GM18868 (cell line): ENCODE data around the gene GGT5.
A peak's percentile ranks its signal among the peaks of the same experiment; 100 is the strongest.
"Not testable (repeated sequence)": the region's sequence is repeated elsewhere in the genome, so short reads cannot be mapped to it uniquely, and the experiment has no call there.

Experiments
- ATAC-seq: cut with Tn5 transposase; IDR thresholded peaks from one replicate; pipeline ENCODE4 v1.9.1; 2021; ENCODE audit warnings: mild to moderate bottlenecking, moderate library complexity; ENCODE audit not compliant: unreplicated experiment

GGT5 gene, protein sequence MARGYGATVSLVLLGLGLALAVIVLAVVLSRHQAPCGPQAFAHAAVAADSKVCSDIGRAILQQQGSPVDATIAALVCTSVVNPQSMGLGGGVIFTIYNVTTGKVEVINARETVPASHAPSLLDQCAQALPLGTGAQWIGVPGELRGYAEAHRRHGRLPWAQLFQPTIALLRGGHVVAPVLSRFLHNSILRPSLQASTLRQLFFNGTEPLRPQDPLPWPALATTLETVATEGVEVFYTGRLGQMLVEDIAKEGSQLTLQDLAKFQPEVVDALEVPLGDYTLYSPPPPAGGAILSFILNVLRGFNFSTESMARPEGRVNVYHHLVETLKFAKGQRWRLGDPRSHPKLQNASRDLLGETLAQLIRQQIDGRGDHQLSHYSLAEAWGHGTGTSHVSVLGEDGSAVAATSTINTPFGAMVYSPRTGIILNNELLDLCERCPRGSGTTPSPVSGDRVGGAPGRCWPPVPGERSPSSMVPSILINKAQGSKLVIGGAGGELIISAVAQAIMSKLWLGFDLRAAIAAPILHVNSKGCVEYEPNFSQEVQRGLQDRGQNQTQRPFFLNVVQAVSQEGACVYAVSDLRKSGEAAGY

DNA sequence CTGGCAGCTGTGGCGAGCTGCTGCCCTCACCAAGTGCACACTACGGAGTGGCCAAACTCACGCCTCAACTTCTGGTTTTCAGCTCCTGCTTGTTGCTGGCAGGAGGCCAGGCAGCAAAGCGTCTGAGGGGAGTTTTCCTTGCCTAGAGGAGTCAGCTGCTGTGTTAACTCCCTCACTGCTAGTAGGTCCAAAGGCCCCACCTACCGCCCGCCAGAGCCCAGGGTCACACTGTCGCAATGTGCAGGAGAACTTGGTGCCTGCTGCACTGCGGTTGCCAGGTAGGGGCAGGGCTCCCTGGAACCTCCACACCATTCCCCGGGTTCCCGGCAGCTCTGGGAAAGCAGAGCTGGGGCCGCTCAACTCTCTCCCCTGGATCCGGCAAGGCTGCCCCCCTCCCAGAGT lies at the start of gene GGT5:
Gene GGT5 (minus strand): TSS at position 53 of the 402 bp plus-strand sequence. CDS start 357 bp downstream, outside the sequence.
- ATAC-seq = not testable (repeated sequence)

DNA sequence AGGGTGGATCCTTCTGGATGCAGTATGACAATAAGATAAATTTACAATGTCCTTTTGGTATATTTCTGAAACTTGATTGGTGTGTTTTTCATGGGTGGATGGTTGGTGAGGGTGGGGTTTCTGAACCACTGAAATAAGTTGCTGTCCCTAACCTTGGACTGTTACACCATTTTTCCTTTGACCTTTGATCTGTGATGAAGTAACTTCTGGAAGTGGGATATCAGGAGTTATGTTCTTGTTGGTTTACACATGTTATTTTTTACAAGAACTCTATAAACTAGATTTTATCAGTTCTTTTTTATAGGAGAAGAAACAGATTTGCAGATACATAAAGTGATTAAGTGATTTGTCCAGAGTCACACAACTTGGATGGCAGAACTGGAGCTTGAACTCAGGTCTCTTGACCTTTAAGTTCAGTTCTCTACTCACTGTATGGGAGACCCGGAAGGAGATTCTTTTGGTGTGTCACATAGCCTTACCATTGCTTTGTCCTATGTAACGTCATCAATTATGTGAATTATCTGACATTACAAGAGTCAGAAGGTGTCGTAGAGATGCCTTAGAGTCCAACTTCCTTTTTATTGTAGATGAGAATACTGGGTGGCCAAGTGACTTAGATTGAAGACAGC lies 47.4 kb upstream of the GGT5 start:
- not testable (repeated sequence) for ATAC-seq

DNA sequence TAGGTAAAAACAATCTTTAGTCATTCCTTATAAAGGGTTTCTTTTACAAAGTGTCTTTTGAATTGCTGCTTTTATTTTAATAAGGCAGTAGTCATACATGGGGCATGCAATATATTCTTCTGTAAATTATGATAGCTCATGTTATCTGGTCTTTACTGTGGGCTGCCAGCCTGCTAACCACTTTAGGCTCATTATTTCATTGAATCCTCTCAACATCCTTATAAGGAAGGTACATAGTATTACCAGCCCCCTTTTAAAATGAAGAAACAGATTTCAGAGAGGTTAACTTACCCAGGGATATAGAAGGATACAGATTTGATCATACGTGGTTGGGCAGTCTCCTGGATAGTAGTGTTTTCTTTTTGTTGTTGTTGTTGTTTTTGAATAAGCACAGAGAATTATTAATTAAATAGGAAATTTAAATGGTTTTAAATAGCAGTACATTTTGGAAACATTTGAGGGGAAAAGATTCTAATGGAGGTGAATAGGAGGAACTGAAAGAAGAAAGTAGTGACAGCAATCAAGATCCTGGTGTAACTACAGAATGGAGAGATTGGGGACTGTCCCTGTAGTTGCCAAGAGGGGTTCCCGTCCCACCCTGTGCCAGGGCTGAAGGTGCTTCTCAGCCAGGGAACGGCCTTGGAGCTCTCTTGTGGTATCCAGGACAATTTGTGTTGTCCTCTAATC lies 46.8 kb upstream of the GGT5 start:
- ATAC-seq = no peak

DNA sequence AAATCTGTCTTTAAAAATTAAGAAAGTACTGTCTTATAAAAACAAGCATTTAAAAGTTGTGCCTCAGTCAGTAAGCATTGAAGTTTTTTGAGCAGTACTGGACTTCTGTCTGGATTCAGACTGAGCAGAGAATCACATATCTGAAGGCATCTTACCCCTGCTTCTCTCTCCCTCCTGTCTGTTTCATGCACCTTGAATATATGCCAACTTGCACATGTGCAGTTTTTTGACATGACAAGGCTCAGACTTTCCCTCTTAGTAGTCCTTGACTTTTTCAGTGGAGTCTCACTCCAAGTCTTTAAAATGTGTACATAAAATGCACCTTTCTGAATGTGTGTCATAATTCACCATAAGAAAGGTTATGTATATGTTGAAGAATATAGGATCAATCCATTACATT lies 45.6 kb upstream of the GGT5 start:
- no peak for ATAC-seq

DNA sequence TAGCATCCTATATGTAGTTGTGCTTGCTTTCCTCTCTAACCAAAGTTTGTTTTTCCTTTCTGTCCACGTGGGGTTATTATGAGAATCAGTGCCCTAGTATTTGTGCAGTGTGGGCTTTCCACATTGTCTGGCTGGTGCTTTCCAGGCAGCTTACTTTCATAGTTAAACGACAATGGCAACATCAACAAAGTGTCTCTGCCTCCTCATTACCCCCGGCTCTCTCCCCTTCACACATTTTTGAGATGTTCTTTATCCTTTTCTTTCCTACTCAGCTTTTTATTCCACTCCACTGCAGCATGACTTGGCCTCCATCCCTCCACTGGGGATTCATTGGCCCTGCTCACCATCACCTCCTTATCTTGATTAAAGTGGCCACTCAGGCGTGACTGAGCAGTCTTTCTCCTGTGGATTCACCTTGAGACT lies 44.9 kb upstream of the GGT5 start:
- no peak for ATAC-seq

DNA sequence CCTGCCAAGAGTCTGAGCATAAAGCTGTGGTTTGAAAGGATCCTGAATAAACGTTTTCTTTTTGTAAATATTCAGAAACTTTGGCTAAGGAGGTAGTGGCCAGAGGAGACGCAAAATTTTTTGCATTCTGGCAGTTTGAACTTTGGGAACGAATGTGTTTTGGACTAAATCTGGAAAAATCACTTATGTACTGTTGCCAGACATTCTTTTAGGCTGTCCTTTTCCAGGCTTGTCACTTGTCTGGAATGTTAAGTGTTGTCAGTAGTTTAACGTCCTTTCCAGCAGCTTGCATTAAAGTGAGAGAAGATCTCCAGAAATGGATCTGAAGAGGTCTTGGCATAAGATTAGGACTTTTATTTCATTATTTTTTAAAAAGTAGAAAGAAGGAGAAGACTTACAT lies 44.2 kb upstream of the GGT5 start:
- no peak for ATAC-seq

DNA sequence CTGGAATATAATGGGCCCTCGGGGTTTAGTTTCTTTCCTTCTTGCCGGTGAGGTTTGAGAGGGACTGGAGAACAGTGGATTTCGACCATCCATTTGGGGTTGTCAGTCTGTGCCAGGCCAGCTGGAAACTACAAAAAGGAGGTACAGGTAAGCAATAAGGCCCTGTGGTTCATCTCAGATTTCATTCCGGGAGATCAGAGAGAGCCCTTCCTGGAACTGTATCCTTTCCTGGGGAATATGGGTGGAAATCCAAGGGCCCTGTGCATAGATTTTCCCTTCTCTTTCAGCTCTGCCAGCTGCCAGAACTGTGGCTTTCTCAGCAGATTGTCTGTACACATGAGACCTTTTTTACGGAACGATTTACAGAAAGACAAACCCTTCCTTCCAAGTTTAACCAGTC lies 42.9 kb upstream of the GGT5 start:
- not testable (repeated sequence) for ATAC-seq

DNA sequence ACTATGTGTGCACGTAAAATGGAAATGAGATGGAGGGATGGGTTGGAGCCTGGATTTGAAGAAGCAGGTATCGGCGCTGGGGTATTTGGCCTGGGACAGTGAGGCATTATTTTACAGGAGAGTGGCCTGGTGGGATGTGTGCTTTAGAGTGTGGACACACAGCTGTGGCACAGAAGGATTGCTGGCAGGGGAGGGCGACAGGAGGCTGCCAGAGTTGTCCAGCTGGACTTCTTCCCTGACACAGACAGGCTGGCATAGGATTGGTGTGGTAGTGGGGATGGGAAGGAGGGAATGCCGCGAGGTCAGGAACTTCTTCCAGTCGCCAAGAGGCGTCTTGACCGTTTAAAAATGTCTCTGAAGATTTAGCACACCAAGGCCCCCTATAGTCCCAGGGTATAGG lies 42.3 kb upstream of the GGT5 start:
- ATAC-seq = not testable (repeated sequence)

DNA sequence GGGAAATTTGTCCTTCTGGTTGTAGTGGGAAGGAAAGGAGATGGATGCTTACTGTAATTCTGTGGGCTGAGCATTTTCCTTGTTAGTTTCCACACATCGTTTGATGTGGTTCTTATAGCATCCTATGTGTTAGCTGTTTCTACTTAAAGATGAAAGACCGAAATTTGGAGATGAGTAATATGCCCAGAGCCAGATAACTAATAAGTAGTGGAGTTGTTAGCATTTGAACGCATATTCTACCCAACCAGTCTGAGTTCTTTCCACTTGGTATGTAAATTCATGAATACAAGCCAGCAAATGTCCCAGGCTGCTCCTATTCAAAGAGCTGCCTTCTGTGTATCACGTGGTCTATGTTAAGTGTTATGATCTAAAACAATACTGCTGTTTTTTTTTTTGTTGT lies 40.4 kb upstream of the GGT5 start:
- no peak for ATAC-seq

DNA sequence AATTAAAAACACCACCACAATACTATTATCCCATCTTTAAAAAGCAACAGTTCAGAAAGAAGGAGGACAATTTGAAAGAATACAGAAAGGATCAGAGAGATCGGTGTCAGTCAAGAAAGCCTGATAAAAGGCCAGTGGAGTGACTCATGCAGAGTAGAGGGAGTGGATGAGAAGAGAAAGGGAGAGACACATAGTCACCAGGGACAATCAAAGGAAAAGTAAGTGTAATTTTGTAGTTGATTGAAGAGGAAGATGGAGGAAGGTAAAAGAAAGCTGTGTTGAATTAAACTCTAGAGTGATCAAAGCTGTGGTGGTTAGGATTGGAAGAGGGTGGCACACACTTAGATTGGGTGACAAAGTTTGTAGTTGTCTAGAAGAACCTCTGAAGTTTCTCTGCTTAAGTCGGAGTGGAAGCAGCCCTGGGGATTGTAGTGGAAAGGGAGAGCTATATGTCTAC lies 39.9 kb upstream of the GGT5 start:
- no peak for ATAC-seq

DNA sequence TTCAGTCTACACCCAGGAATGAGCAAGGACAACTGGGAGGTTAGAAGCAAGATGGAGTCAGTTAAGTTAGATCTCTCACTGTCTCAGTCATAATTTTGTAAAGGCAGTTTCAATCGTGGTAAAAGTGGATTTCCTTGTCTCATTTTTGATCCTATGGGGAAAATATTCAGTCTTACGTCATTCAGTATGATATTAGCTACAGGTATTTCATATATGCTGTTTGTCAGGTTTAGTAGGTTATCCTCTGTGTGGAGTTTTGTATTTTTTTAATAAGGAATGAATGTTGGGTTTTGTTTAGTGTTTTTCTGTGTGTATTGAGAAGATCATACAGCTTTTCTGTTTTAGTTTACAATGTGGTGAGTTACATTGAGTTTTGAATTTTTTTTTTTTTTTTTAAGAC lies 37.5 kb upstream of the GGT5 start:
- no peak for ATAC-seq

DNA sequence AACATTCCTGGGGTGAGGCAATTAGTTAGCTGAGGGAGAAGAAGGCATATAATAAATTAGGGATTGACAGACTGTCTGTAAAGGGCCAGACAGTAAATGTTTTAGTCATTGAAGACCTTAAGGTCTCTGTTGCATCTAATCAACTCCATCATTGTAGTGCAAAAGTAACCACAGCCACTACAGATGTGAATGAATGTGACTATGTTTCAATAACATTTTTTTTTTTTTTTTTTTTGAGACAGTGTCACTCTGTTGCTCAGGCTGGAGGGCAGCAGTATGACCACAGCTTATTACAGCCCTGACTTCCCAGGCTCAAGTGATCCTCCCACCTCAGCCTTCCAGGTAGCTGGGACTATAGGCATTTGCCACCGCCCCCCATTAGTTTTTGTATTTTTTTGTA lies 35.5 kb upstream of the GGT5 start:
- ATAC-seq = not testable (repeated sequence)

DNA sequence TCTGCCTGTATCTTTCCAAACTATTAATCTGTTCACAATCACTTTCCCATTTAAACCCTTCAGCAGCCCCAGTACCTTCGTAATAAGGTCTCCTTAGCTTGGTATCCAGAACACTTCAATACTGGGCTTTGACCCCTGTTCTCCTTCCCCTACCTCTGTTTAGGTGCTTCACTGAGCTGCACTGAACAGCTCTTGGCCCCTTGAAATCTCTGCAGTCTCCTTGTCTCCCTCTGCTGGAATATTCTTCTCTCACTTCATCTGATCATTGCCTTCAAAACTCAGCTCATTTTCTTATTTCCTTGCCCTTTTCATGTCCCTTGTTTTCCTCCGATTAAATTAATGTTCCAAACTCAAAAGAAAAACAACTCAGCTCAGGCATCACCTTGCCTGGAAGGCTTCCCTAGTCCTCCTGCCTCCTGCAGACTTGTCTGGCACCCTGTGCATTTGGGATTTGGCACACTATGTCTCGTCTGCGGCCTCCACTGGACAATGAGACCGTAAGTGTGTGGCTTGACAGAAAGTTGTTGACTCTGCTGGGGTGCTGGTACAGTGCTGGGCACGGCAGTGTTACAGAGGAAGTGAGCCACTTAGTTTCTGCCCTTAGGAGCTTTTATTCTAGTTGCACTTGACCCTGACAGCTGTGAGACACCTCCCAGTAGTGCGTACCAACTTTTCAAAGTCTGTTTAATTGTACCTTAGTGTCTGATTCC lies 30.0 kb upstream of the GGT5 start:
- not testable (repeated sequence) for ATAC-seq

DNA sequence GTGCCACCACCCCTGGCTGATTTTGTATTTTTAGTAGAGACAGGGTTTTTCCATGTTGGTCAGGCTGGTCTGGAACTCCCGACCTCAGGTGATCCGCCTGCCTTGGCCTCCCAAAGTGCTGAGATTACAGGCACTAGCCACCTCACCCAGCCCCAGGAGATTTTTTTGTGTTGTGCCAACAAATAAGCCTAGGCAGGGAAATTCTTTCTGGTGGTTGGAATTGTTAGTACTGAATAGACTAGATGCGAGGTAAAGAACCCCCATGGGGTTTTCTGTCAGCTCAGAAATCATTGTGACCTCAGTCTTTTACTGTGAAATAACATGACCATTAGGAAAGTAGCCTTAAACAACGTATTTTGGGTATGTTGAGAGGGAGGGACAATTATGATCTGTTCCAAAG lies 29.0 kb upstream of the GGT5 start:
- ATAC-seq = not testable (repeated sequence)

DNA sequence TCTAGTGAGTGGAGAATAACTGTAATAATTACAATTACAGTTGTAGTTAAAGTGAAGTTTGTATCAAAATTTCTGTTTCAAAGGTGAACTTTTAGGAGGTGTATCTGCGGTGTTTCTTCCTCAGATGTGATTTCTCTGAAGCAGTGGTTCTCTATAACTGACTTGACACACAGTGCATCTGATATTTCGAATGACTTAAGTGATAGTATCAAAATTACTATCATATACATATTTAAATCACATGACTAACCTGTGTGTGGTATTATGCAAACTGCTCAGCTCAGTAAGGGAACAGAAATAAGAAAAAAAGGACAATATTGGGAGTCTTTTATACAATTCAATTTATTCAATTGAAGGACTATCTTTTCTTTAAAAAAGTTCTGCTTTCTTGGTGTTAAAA lies 28.1 kb upstream of the GGT5 start:
- not testable (repeated sequence) for ATAC-seq

DNA sequence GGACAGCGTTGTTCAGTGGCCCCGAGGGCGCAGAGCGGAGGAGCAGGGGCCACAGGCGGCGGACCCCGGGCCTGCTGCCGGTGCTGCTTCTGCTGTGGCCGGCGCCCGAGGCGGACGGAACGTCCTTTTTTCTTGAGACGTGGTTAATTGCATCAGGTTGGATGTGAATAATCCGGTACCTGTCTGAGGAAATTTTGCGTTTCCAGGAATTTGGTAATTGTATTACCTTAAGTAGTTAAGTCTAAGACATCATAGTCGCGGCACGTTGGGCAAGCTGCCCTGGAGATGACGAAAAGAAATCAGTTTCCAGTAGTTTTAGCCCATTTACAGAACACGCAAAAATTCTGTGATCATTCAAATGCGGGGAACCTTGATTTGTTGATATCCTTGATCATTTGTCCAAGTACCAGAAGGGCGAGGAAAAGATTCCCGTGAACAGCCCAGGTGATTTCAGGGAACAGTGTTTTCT lies 26.5 kb upstream of the GGT5 start:
- ATAC-seq = no peak

DNA sequence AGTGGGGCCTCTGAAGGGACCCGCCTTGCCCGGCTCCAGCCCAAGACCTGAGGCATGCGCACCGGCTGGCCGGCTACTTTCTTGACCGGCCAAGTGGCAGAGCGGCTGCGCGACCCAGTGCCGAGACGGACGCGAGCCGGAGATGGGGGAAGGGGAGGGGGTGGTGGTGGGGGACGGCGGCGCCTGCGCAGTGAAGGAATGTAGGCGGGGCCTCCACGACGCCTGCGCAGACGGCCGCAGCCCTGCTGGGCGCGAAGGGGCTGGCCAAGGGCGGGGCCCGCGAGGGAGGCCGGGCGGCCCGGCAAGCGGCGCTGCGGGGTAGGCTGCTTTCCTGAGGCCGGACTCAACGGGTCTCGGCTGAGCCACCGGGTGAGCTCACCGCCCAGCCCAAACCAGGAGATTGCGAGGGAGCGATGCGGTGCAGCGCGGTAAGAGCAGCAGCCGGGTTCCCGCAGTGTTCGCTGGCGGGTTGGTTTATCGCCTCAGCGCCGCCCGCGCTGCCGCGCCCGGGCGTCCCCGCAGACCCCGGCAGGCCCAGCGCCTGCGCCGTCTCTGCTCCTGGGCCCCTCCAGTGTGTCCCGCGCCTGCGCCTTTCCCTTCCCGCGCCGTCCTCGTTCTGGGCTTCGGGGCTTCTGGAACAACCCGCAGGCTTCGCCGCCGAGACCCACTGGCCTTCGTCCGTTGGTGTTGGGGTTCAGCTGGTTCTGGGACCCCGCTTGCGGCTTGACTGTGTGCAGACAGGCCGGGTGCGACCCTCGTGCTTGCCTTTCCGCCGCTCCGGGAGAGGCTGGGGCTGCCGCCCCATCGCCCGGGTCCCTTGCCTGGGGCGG lies 25.9 kb upstream of the GGT5 start, which contains the start of gene SPECC1L:
Gene SPECC1L (plus strand): TSS at position 276 of the 830 bp plus-strand sequence. CDS start 31,401 bp downstream, outside the sequence.
- ATAC-seq = peak; percentile 83

DNA sequence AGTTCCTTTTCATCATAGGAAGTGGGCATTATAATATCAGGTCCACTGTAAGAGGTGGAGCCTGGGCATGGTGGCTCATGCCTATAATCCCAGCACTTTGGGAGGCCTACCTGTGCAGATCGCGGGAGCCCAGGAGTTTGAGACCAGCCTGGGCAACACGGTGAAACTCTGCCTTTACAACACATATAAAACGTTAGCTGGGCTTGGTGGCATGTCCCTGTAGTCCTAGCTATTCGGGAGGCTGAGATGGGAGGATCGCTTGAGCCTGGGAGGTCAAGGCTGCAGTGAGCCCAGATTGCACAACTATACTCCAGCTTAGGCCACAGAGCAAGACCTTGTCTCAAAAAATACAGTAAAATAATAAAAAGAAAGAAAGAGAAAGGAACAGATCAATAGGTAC lies 21.6 kb upstream of the GGT5 start:
- not testable (repeated sequence) for ATAC-seq

DNA sequence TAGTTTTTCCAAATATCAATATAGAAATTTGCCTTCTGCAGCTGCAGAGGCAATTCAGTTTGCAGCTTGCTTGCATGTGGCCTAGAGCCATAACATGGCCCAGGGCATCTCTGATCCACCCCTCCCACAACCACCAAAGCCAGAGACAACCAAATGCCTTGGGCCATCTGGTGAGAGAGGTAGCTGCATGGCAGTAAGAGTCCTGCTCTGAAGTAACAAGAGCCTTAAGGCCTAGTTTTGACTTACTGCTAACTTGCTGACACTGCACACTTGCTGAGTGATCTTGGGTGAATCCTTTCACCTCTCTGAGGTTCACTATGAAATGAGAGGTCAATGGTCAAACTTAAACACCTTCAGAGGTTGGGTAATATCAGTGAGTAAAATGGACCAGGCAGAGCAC lies 20.9 kb upstream of the GGT5 start:
- no peak for ATAC-seq
